ENCODE data around the gene DIP2A. TPM values are rescaled to one million over a fixed set of nuclear protein-coding genes. Genes with fewer than 3 reads are reported as not detected.
A peak's percentile ranks its signal among the peaks of the same experiment; 100 is the strongest.
"Not testable (repeated sequence)": the region's sequence is repeated elsewhere in the genome, so short reads cannot be mapped to it uniquely, and the experiment has no call there.

The DIP2A gene
- total RNA-seq, 1 experiment from 2014 or later, result 29.4 TPM

DNA sequence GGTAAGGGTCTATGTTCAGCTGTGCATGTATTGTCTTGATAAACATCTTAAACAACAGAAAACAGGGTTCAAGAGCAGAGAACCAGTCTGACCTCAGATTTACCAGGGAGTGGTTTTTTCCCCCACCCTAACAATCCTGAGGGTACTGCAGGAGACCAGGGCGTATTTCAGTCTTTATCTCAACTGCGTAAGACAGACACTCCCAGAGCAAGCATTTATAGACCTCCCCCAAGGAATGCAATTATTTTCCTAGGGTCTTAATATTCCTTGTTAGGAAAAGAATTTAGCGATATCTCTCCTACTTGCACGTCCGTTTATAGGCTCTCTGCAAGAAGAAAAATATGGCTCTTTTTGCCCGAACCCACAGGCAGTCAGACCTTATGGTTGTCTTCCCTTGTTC, 9.8 kb upstream of the DIP2A start:
- not testable (repeated sequence) for H2AFZ ChIP-seq (ENCODE audit: low read length); H3K4me2 ChIP-seq (ENCODE audit: low read depth, low read length, poor library complexity, severe bottlenecking); H3K9me3 ChIP-seq (ENCODE audit: low read length); H3K9me2 ChIP-seq (replicated peaks; ENCODE audit: insufficient read depth, low read length); H3K4me1 ChIP-seq (ENCODE audit: low read length); H3K27me3 ChIP-seq (ENCODE audit: low read length); H3K4me3 ChIP-seq (ENCODE audit: low read length); H4K20me1 ChIP-seq (ENCODE audit: insufficient read depth, low read depth, low read length); H3K27ac ChIP-seq (ENCODE audit: low read length); H3K9ac ChIP-seq (ENCODE audit: low read length); DNase-seq
- Histone ChIP-seq H3K36me3 (ENCODE audit: insufficient read depth, low read length) (peaks cover 38% of the 10 kb centered on the region), H3K79me2 (ENCODE audit: low read length) (peaks cover 53% of the 10 kb centered on the region)

- no peak overlapping the region for H3K9ac ChIP-seq (ENCODE audit: low read length)
- H3K4me2 ChIP-seq (ENCODE audit: low read depth, low read length, poor library complexity, severe bottlenecking), result no peak overlapping the region
- peaks cover 53% of the 10 kb centered on the region for H3K36me3 ChIP-seq (ENCODE audit: insufficient read depth, low read length)
- H2AFZ ChIP-seq (ENCODE audit: low read length), result no peak overlapping the region
- H3K4me1 ChIP-seq (ENCODE audit: low read length), result peaks cover 13% of the 10 kb centered on the region
- no peak for DNase-seq
- no peak overlapping the region for H3K4me3 ChIP-seq (ENCODE audit: low read length)
- no peaks in the 10 kb centered on the region; the same call in 1 of the 2 replicates for H3K9me3 ChIP-seq (ENCODE audit: low read length)
- H3K27me3 ChIP-seq (ENCODE audit: low read length), result no peaks in the 10 kb centered on the region
- no peak overlapping the region for H3K27ac ChIP-seq (ENCODE audit: low read length)
- no peaks in the 10 kb centered on the region for H4K20me1 ChIP-seq (ENCODE audit: insufficient read depth, low read depth, low read length)
- peaks cover 83% of the 10 kb centered on the region for H3K79me2 ChIP-seq (ENCODE audit: low read length)
- no peaks in the 10 kb centered on the region for H3K9me2 ChIP-seq (replicated peaks; ENCODE audit: insufficient read depth, low read length)
These were observed 6.0 kb upstream of the DIP2A start for GRCh38 chr21:46452710-46453109.

DNA sequence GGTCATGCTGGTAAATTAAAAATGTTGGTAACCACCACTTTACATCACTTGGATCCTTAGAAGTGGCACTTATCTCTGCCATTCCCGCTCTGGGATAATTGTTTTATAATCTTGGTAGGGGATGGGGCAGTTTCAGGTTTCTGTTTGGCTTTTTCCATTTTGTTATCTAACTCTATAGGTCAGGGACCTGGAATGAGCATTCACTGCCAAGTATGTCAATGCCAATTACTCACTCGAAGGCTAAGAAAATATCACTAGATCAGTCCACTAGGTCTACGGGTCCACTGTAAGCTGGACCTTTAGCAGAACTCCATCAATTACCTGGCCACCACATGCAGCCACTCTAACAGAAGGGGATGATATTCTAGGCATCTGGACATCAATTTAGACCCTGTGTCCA, 4.5 kb upstream of the DIP2A start:
- no peak overlapping the region for H3K9ac ChIP-seq (ENCODE audit: low read length)
- peaks cover 14% of the 10 kb centered on the region for H3K4me1 ChIP-seq (ENCODE audit: low read length)
- peaks cover 53% of the 10 kb centered on the region for H3K36me3 ChIP-seq (ENCODE audit: insufficient read depth, low read length)
- no peak overlapping the region for H3K27ac ChIP-seq (ENCODE audit: low read length)
- H2AFZ ChIP-seq (ENCODE audit: low read length), result no peak overlapping the region
- H4K20me1 ChIP-seq (ENCODE audit: insufficient read depth, low read depth, low read length), result no peaks in the 10 kb centered on the region
- H3K79me2 ChIP-seq (ENCODE audit: low read length), result peaks cover 89% of the 10 kb centered on the region
- H3K4me3 ChIP-seq (ENCODE audit: low read length), result no peak overlapping the region
- H3K9me3 ChIP-seq (ENCODE audit: low read length), result no peaks in the 10 kb centered on the region; the same call in 1 of the 2 replicates
- H3K4me2 ChIP-seq (ENCODE audit: low read depth, low read length, poor library complexity, severe bottlenecking), result no peak overlapping the region
- no peak for DNase-seq
- no peaks in the 10 kb centered on the region for H3K27me3 ChIP-seq (ENCODE audit: low read length)
- no peaks in the 10 kb centered on the region for H3K9me2 ChIP-seq (replicated peaks; ENCODE audit: insufficient read depth, low read length)

DNA sequence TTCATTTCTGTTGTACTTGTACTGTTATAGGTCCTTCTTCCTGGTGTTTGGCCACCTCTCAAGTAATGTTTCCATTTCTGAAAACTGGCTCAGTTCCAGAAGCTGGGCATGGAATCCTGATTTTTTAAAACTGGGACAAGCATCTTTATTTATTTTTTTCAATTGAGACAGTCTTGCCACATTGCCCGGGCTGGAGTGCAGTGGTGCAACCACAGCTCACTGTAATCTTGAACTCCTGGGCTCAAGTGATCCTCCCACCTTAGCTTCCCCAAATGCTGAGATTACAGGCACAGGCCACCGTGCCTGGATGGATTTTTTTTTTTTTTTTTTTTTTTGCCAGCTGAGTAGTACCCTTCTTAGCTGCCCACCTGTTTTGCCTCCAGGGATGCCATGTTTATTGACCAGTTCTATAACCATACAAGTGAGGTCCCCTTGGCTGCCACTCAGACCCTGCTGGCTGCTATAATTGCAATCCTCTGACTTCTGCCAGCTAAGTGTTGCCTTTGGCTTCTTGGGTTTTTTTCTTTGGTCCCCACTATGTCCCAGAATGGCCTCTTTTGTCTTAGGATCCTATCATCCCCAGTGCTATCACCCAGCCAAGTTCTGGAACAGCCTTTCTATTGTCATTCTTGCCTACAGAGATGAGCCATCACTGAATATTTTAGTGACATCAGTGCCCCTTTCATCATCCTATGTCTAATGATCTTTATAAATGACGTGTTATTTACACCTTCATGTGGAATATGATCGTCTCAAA, 3.9 kb upstream of the DIP2A start:
- H3K79me2 ChIP-seq (ENCODE audit: low read length), result peaks cover 92% of the 10 kb centered on the region
- no peaks in the 10 kb centered on the region for H3K27me3 ChIP-seq (ENCODE audit: low read length)
- no peaks in the 10 kb centered on the region for H3K9me2 ChIP-seq (replicated peaks; ENCODE audit: insufficient read depth, low read length)
- no peak for DNase-seq
- H3K9me3 ChIP-seq (ENCODE audit: low read length), result no peaks in the 10 kb centered on the region; the same call in 1 of the 2 replicates
- H3K4me2 ChIP-seq (ENCODE audit: low read depth, low read length, poor library complexity, severe bottlenecking), result no peak overlapping the region
- H2AFZ ChIP-seq (ENCODE audit: low read length), result no peak overlapping the region
- H3K9ac ChIP-seq (ENCODE audit: low read length), result no peak overlapping the region
- H3K4me1 ChIP-seq (ENCODE audit: low read length), result peaks cover 17% of the 10 kb centered on the region
- peaks cover 50% of the 10 kb centered on the region for H3K36me3 ChIP-seq (ENCODE audit: insufficient read depth, low read length)
- H3K4me3 ChIP-seq (ENCODE audit: low read length), result no peak overlapping the region
- H3K27ac ChIP-seq (ENCODE audit: low read length), result no peak overlapping the region
- H4K20me1 ChIP-seq (ENCODE audit: insufficient read depth, low read depth, low read length), result no peaks in the 10 kb centered on the region

- peaks cover 24% of the 10 kb centered on the region for H3K4me1 ChIP-seq (ENCODE audit: low read length)
- no peak overlapping the region for H3K9ac ChIP-seq (ENCODE audit: low read length)
- no peak overlapping the region for H3K27ac ChIP-seq (ENCODE audit: low read length)
- H3K79me2 ChIP-seq (ENCODE audit: low read length), result peaks cover 93% of the 10 kb centered on the region
- H3K36me3 ChIP-seq (ENCODE audit: insufficient read depth, low read length), result peaks cover 42% of the 10 kb centered on the region
- 0 out of 2 replicates have a peak overlapping the region, but pooled peaks have one; percentile 71 for H3K4me3 ChIP-seq (ENCODE audit: low read length)
- no peaks in the 10 kb centered on the region; the same call in 1 of the 2 replicates for H3K9me3 ChIP-seq (ENCODE audit: low read length)
- peak overlapping the region; percentile 82 for H3K4me2 ChIP-seq (ENCODE audit: low read depth, low read length, poor library complexity, severe bottlenecking)
- no peaks in the 10 kb centered on the region for H4K20me1 ChIP-seq (ENCODE audit: insufficient read depth, low read depth, low read length)
- no peak overlapping the region for H2AFZ ChIP-seq (ENCODE audit: low read length)
- no peaks in the 10 kb centered on the region for H3K9me2 ChIP-seq (replicated peaks; ENCODE audit: insufficient read depth, low read length)
- DNase-seq, result no peak
- H3K27me3 ChIP-seq (ENCODE audit: low read length), result no peaks in the 10 kb centered on the region
These were observed 2.9 kb upstream of the DIP2A start for GRCh38 chr21:46455575-46456385.

DNA sequence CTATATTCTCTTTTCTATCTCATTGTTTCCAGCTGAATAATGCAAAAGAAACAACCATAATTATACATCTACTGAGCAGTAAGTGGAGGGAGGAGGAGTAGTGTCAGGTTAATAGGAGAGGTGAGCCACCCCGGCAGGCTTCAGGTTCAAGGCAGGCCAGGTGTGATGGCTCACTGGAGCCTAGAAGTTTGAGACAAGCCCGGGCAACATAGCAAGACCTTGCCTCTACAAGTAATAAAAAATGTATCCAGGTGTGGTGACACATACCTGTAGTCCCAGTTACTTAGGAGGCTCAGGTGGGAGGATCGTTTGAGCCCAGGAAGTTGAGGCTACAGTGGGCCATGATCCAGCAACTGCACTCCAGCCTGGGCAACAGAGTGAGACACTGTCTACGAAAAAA, 1.9 kb upstream of the DIP2A start:
- peaks cover 27% of the 10 kb centered on the region for H3K4me1 ChIP-seq (ENCODE audit: low read length)
- H3K4me2 ChIP-seq (ENCODE audit: low read depth, low read length, poor library complexity, severe bottlenecking), result peak overlapping the region; percentile 82
- peak overlapping the region; percentile 84; the same call in 1 of the 2 replicates for H3K27ac ChIP-seq (ENCODE audit: low read length)
- no peaks in the 10 kb centered on the region for H3K9me3 ChIP-seq (ENCODE audit: low read length)
- H3K4me3 ChIP-seq (ENCODE audit: low read length), result peak overlapping the region; percentile 71
- H3K79me2 ChIP-seq (ENCODE audit: low read length), result peaks cover 93% of the 10 kb centered on the region
- no peak for DNase-seq
- peaks cover 36% of the 10 kb centered on the region for H3K36me3 ChIP-seq (ENCODE audit: insufficient read depth, low read length)
- no peaks in the 10 kb centered on the region for H4K20me1 ChIP-seq (ENCODE audit: insufficient read depth, low read depth, low read length)
- H3K9ac ChIP-seq (ENCODE audit: low read length), result peak overlapping the region; percentile 99; the same call in 1 of the 2 replicates
- H3K9me2 ChIP-seq (replicated peaks; ENCODE audit: insufficient read depth, low read length), result no peaks in the 10 kb centered on the region
- H3K27me3 ChIP-seq (ENCODE audit: low read length), result no peaks in the 10 kb centered on the region
- H2AFZ ChIP-seq (ENCODE audit: low read length), result no peak overlapping the region

GRCh38 chr21:46457801-46458314, 833 bp upstream of the DIP2A start:
- peak; percentile 81 for DNase-seq
- Histone ChIP-seq H3K4me1 (ENCODE audit: low read length) (peaks cover 27% of the 10 kb centered on the region), H2AFZ (ENCODE audit: low read length) (no peak overlapping the region), H3K36me3 (ENCODE audit: insufficient read depth, low read length) (peaks cover 29% of the 10 kb centered on the region), H3K4me3 (ENCODE audit: low read length) (peak overlapping the region; percentile 71), H3K4me2 (ENCODE audit: low read depth, low read length, poor library complexity, severe bottlenecking) (peak overlapping the region; percentile 82), H3K9me3 (ENCODE audit: low read length) (no peaks in the 10 kb centered on the region), H3K27ac (ENCODE audit: low read length) (peak overlapping the region; percentile 84), H3K27me3 (ENCODE audit: low read length) (no peaks in the 10 kb centered on the region), H3K79me2 (ENCODE audit: low read length) (peaks cover 93% of the 10 kb centered on the region), H3K9ac (ENCODE audit: low read length) (peak overlapping the region; percentile 99), H4K20me1 (ENCODE audit: insufficient read depth, low read depth, low read length) (no peaks in the 10 kb centered on the region), H3K9me2 (replicated peaks; ENCODE audit: insufficient read depth, low read length) (no peaks in the 10 kb centered on the region)

- H3K4me3 ChIP-seq (ENCODE audit: low read length), result peak overlapping the region; percentile 85
- H3K27ac ChIP-seq (ENCODE audit: low read length), result peak overlapping the region; percentile 51
- peak overlapping the region; percentile 93 for H3K4me2 ChIP-seq (ENCODE audit: low read depth, low read length, poor library complexity, severe bottlenecking)
- H3K4me1 ChIP-seq (ENCODE audit: low read length), result peaks cover 27% of the 10 kb centered on the region
- no peaks in the 10 kb centered on the region for H3K27me3 ChIP-seq (ENCODE audit: low read length)
- H3K9me2 ChIP-seq (replicated peaks; ENCODE audit: insufficient read depth, low read length), result no peaks in the 10 kb centered on the region
- H3K9me3 ChIP-seq (ENCODE audit: low read length), result no peaks in the 10 kb centered on the region
- no peaks in the 10 kb centered on the region for H4K20me1 ChIP-seq (ENCODE audit: insufficient read depth, low read depth, low read length)
- H3K36me3 ChIP-seq (ENCODE audit: insufficient read depth, low read length), result peaks cover 33% of the 10 kb centered on the region
- peak overlapping the region; percentile 70; the same call in 1 of the 2 replicates for H2AFZ ChIP-seq (ENCODE audit: low read length)
- peak overlapping the region; percentile 91 for H3K9ac ChIP-seq (ENCODE audit: low read length)
- peaks cover 94% of the 10 kb centered on the region for H3K79me2 ChIP-seq (ENCODE audit: low read length)
- DNase-seq, result no peak
These were observed 299 bp downstream of the DIP2A start for GRCh38 chr21:46459024-46459355.
